Activated CD8-positive, alpha-beta T cell treated with anti-CD3 and anti-CD28 coated beads, Interleukin-2, amount 10 ng/mL, durations not matched to agents 7 days and 5 days (primary cell): ENCODE results near the gene COA6. TPM values are rescaled to one million over a fixed set of nuclear protein-coding genes. Genes with fewer than 3 reads are reported as not detected.
"Not testable (repeated sequence)": the region's sequence is repeated elsewhere in the genome, so short reads cannot be mapped to it uniquely, and the experiment has no call there.

Source experiments
- ATAC-seq: fragments of 150-1000 bp; cut with Tn5 transposase; one replicate; pipeline ENCODE4 v1.10.0; 2021; ENCODE audit warnings: moderate library complexity
- CTCF ChIA-PET: fragments of 350-600 bp; sonication (Branson Sonifier 250); formaldehyde crosslinking; loops from one replicate; lab custom pipeline; 2021; ENCODE audit warnings: antibody characterized with exemption; lab: Charles Lee
- POLR2A ChIA-PET: fragments of 350-600 bp; sonication (Branson Sonifier 250); formaldehyde crosslinking; loops from one replicate; lab custom pipeline; 2021; ENCODE audit warnings: antibody characterized with exemption; lab: Charles Lee
- DNase-seq: peaks from one replicate; pipeline ENCODE4 v3.0.0-alpha.2; 2020
- H3K27ac Mint-ChIP-seq: one replicate; pipeline ENCODE4 v1.8.0; 2021; ENCODE audit warnings: mild to moderate bottlenecking, mixed read lengths
- H3K27me3 Mint-ChIP-seq: one replicate; pipeline ENCODE4 v1.8.0; 2021; ENCODE audit warnings: low read depth, mixed read lengths
- H3K36me3 Mint-ChIP-seq: one replicate; pipeline ENCODE4 v1.8.0; 2021; ENCODE audit warnings: low read depth, mixed read lengths
- H3K4me1 Mint-ChIP-seq: one replicate; pipeline ENCODE4 v1.8.0; 2021; ENCODE audit warnings: low read depth, mixed read lengths
- H3K4me3 Mint-ChIP-seq: one replicate; pipeline ENCODE4 v1.8.0; 2021; ENCODE audit warnings: mild to moderate bottlenecking, mixed read lengths
- H3K9me3 Mint-ChIP-seq: one replicate; pipeline ENCODE4 v1.8.0; 2022; ENCODE audit warnings: mixed read lengths; ENCODE audit not compliant: insufficient read depth
- total RNA-seq, 2 experiments: library from RNA; stranded (reverse); gene quantifications; one replicate each; pipeline ENCODE4 v1.2.3, GENCODE V29; 2021

The COA6 gene
- total RNA-seq, 2 experiments from 2014 or later, result 39.2 to 40.0 TPM

DNA sequence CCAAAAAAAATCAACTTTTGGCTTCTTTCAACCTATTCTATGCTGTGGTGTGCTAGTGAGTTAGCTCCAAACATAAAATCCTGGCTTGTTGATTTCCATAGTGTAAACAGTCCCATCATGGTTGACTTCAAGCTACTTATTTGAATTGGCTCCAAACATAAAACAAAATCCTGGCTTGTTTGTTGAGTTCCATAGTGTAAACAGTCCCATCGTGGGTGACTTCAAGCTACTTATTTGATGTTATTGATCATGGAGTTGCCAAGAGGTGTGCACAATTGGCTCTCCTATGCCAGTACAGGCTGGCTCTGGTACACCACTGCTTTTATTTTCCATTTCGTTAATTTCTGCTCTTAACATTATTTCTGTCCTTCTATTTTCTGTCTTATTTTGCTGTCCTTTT is 1.8 kb upstream of the COA6 start:
- Mint-ChIP-seq H3K4me3 (no peak overlapping the region), H3K27me3 (no peaks in the 10 kb centered on the region), H3K4me1 (peaks cover 33% of the 10 kb centered on the region), H3K27ac (no peak overlapping the region), H3K9me3 (no peaks in the 10 kb centered on the region), H3K36me3 (peaks cover 20% of the 10 kb centered on the region)
- ATAC-seq (no peak), DNase-seq (no peak)
- ChIA-PET CTCF (interaction anchor here (0.8 to 3.9 kb wide), 5 partner anchors 10 to 159 kb away, joined by 3 to 17 read pairs (median 4); no protein-coding TSS in a partner anchor), POLR2A (no interaction called here)

DNA sequence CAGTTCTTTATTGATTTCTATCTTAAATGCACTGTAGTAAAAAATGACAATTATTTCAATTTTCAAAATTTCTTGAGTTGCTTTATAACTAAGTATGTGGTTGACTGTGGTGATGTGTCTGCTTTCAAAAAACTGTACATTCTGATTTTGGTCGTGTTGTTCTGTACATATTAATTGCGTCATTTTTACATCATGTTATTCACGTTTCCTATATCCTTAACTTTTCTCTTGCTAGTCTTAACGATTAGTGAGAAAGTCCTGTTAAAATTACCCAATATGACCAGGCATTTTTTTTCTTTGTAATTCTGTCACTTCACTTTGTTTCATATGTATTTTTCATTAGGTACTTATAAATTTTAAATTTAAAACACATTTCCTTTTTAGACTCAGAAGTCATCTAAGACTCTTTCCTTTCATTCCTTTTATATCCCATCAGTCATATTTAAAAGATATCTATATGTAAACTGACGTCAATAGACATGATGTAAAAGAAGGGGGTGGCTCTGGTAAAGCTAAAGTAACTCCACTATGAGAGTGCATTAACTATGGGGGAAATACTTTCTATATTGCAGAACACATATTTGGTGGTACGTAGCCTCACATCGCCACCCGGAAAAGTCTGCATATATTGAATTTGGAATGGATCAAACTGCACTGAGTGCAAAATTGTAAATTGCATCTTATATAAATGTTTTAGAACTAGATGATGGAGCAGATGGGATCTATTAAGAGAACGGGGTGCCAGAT is 1.1 kb upstream of the COA6 start:
- H3K4me1 Mint-ChIP-seq, result peaks cover 36% of the 10 kb centered on the region
- no peaks in the 10 kb centered on the region for H3K27me3 Mint-ChIP-seq
- ChIA-PET POLR2A (interaction anchor here (1.2 to 2.0 kb wide), 4 partner anchors 8 to 105 kb away, joined by 4 to 24 read pairs (median 10); no protein-coding TSS in a partner anchor), CTCF (interaction anchor here (1.0 to 3.9 kb wide), 4 partner anchors 10 to 160 kb away, joined by 3 to 17 read pairs (median 4); no protein-coding TSS in a partner anchor)
- H3K36me3 Mint-ChIP-seq, result peaks cover 25% of the 10 kb centered on the region
- no peak for DNase-seq
- H3K27ac Mint-ChIP-seq, result peak overlapping the region; percentile 100
- ATAC-seq, result no peak
- H3K9me3 Mint-ChIP-seq, result no peaks in the 10 kb centered on the region
- H3K4me3 Mint-ChIP-seq, result peak overlapping the region; percentile 97

- Mint-ChIP-seq H3K9me3 (no peaks in the 10 kb centered on the region), H3K27me3 (no peaks in the 10 kb centered on the region), H3K4me1 (peaks cover 37% of the 10 kb centered on the region), H3K27ac (peak overlapping the region; percentile 100), H3K4me3 (peak overlapping the region; percentile 97), H3K36me3 (peaks cover 42% of the 10 kb centered on the region)
- DNase-seq (no peak), ATAC-seq (no peak)
- ChIA-PET CTCF (interaction anchor here (0.8 to 3.9 kb wide), 8 partner anchors 10 to 203 kb away, joined by 3 to 17 read pairs (median 8); no protein-coding TSS in a partner anchor), POLR2A (interaction anchor here (0.6 to 2.0 kb wide), 15 partner anchors 8 to 729 kb away, joined by 3 to 24 read pairs (median 3); partner anchors contain the start of gene IRF2BP2)
Observed at GRCh38 chr1:234373959-234374254, 651 bp downstream of the COA6 start.

DNA sequence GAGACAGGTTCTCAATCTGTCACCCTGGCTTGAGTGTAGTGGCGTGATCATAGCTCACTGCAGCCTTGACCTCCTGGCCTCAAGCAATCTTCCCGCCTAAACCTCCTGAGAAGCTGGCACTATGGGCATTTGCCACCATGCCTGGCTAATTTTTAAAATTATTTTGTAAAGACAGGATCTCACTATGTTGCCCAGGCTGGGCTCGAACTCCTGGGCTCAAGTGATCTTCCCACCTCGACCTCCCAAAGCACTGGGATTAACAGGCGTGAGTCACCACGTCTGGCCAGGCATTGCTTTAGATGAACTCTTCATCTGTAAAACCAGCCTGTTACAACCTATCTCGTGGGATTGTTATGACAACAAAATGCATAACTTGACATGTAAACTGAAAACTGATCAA is 2.4 kb downstream of the COA6 start:
- POLR2A ChIA-PET, result interaction anchor here (1.0 kb wide), 1 partner anchor 8 kb away, joined by 3 read pairs; no protein-coding TSS in a partner anchor
- Mint-ChIP-seq H3K36me3 (peaks cover 56% of the 10 kb centered on the region), H3K27ac (no peak overlapping the region), H3K4me1 (peaks cover 37% of the 10 kb centered on the region), H3K27me3 (no peaks in the 10 kb centered on the region), H3K4me3 (no peak overlapping the region), H3K9me3 (no peaks in the 10 kb centered on the region)
- CTCF ChIA-PET, result interaction anchor here (0.9 kb wide), 1 partner anchor 112 kb away, joined by 3 read pairs; no protein-coding TSS in a partner anchor
- DNase-seq (no peak), ATAC-seq (no peak)

DNA sequence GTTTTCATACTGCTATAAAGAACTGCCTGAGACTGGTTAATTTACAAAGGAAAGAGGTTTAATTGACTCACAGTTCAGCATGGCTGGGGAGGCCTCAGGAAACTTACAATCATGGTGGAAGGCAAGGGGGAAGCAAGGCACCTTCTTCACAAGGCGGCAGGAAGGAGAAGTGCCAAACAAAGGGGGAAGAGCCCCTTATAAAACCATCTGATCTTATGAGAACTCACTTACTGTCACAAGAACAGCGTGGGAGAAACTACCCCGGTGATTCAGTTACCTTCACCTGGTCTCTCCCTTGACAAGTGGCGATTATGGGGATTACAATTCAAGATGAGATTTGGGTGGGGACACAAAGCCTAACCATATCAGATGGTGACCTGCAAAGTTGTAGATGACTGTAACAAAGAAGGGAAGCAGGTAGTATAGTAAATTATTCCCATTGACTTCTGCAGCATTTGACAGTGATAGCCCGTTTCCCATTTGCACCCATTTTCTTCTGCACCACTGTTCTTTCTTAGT is 6.4 kb downstream of the COA6 start:
- POLR2A ChIA-PET, H3K27ac Mint-ChIP-seq: not testable (repeated sequence)

DNA sequence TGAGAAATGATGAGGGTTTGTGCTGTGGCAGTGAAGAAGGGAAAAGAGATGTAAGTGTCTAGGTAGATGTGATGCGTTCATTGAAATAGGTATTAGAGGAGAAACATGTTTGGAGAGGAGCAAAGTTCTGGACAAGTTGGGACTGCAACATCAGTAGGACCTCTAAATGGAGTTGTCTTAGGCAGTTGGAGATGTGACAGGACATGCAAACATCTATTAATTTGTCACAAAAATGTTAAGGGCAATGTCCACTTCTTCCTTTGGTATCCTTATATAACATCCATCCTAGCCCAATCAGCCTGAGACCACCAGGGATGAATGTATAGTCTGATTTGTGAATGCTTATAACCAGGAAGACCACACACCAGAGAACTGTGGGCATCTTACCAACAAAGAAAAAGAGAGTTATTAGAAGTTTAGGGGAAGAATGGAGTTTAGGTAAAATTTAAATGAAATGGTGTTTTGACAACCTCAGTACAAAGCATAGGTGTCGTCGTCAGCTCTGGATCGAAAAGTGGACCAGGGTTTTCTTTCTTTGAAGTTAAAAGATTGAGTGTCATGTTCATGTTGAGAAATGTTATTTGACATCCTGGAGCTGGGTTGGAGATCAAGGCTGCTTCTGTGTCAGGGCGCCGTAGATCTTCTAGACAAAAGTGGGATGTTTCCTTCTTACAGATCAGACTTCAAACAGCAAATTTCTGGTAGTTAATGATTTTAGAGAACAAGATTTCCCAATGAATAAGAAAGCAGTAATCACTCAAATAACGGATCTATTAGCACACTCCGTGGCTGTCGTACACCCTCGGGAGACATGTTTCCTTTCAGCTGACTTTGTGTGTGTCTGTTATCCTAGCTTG is 8.7 kb downstream of the COA6 start:
- DNase-seq, result no peak
- no peaks in the 10 kb centered on the region for H3K27me3 Mint-ChIP-seq
- no peak overlapping the region for H3K27ac Mint-ChIP-seq
- ChIA-PET CTCF (interaction anchor here (0.9 kb wide), 1 partner anchor 9 kb away, joined by 3 read pairs; the partner anchor contains the start of gene COA6), POLR2A (interaction anchor here (1.4 kb wide), 1 partner anchor 8 kb away, joined by 3 read pairs; the partner anchor contains the start of gene COA6)
- no peak for ATAC-seq
- no peaks in the 10 kb centered on the region for H3K9me3 Mint-ChIP-seq
- no peak overlapping the region for H3K4me3 Mint-ChIP-seq
- H3K4me1 Mint-ChIP-seq, result peaks cover 5% of the 10 kb centered on the region
- H3K36me3 Mint-ChIP-seq, result peaks cover 51% of the 10 kb centered on the region

More for the DNA sequence above, 6.4 kb downstream of the COA6 start:
- CTCF ChIA-PET, H3K4me3 Mint-ChIP-seq, ATAC-seq, H3K9me3 Mint-ChIP-seq, DNase-seq, H3K27me3 Mint-ChIP-seq: not testable (repeated sequence)
- Mint-ChIP-seq H3K36me3 (peaks cover 61% of the 10 kb centered on the region), H3K4me1 (peaks cover 19% of the 10 kb centered on the region)

DNA sequence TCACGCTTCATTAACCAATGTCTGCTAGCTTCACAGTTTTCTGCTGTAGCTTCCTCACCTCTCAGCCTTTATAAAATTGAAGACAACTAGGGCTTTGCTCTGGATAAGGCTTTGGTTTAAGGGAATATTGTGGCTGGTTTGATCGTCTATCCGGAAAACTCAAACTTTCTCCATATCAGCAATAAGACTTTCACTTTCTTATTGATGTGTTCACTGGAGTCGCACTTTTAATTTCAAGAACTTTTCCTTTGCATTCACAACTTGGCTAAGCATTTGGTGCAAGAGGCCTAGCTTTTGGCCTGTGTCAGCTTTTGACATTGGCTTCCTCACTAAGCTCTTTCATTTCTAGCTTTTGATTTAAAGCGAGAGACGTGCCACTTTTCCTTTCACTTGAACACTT is 12.9 kb downstream of the COA6 start:
- Mint-ChIP-seq H3K9me3 (no peaks in the 10 kb centered on the region), H3K4me1 (peaks cover 4% of the 10 kb centered on the region), H3K4me3 (no peak overlapping the region), H3K27ac (no peak overlapping the region), H3K36me3 (peaks cover 32% of the 10 kb centered on the region), H3K27me3 (no peaks in the 10 kb centered on the region)
- POLR2A ChIA-PET, result interaction anchor here (0.7 kb wide), 1 partner anchor 9 kb away, joined by 3 read pairs; no protein-coding TSS in a partner anchor
- ATAC-seq, result no peak
- DNase-seq, result no peak
- CTCF ChIA-PET, result interaction anchor here (2.8 kb wide), 1 partner anchor 12 kb away, joined by 9 read pairs; the partner anchor contains the start of gene COA6

DNA sequence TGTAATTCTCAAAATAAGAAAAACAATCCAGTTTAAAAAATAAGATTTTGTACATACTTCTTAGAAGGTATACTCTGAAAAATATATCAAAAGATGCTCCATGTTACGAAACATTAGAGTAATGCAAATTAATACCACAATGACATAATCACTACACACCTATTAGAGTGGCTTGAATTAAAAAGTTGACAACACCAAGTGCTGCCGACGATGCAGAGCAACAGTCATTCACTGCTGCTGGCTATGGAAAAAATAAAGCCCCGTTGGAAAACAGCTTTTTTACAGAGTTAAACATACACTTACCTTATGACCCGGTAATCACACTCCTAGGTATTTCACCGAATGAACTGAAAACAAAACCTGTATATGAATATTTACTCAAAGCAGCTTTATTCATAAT is 14.8 kb downstream of the COA6 start:
- no peak for ATAC-seq
- Mint-ChIP-seq H3K4me3 (no peak overlapping the region), H3K36me3 (peaks cover 31% of the 10 kb centered on the region), H3K9me3 (no peaks in the 10 kb centered on the region), H3K27ac (no peak overlapping the region), H3K27me3 (no peaks in the 10 kb centered on the region), H3K4me1 (peaks cover 4% of the 10 kb centered on the region)
- ChIA-PET CTCF (no interaction called here), POLR2A (no interaction called here)
- DNase-seq, result no peak

GRCh38 chr1:234393190-234393589 is 19.9 kb downstream of the COA6 start:
- peaks cover 28% of the 10 kb centered on the region for H3K36me3 Mint-ChIP-seq
- DNase-seq (no peak), ATAC-seq (no peak)
- peaks cover 4% of the 10 kb centered on the region for H3K4me1 Mint-ChIP-seq
- no peaks in the 10 kb centered on the region for H3K27me3 Mint-ChIP-seq
- ChIA-PET POLR2A (no interaction called here), CTCF (interaction anchor here (1.9 kb wide), 1 partner anchor 94 kb away, joined by 4 read pairs; no protein-coding TSS in a partner anchor)
- no peak overlapping the region for H3K4me3 Mint-ChIP-seq
- no peaks in the 10 kb centered on the region for H3K9me3 Mint-ChIP-seq
- H3K27ac Mint-ChIP-seq, result no peak overlapping the region

DNA sequence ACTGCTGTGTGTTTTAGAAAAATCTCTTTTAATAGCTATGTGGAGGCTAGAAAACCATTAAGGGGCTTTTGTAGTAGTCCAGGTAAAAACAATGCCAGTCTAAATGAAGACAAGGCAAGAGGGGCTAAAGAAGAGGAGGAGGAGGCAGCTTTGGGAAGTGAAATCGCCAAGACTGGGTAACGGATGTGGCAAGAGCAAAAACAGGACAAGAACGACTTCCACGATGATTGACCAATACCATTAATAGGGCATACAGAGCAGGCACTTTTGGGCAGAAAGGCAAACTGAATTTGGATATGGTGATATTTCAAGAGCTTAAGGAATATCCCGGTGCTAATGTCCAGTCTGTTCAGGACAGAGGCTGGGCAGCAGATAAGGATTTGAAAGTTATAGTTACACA is 22.0 kb downstream of the COA6 start:
- Mint-ChIP-seq H3K4me3 (no peak overlapping the region), H3K27ac (no peak overlapping the region), H3K27me3 (no peaks in the 10 kb centered on the region), H3K9me3 (no peaks in the 10 kb centered on the region), H3K36me3 (peaks cover 28% of the 10 kb centered on the region), H3K4me1 (peaks cover 20% of the 10 kb centered on the region)
- DNase-seq (no peak), ATAC-seq (no peak)
- ChIA-PET CTCF (interaction anchor here (1.0 to 1.3 kb wide), 3 partner anchors 69 to 271 kb away, joined by 3 to 4 read pairs (median 3); no protein-coding TSS in a partner anchor), POLR2A (interaction anchor here (1.3 kb wide), 1 partner anchor 9 kb away, joined by 3 read pairs; no protein-coding TSS in a partner anchor)

DNA sequence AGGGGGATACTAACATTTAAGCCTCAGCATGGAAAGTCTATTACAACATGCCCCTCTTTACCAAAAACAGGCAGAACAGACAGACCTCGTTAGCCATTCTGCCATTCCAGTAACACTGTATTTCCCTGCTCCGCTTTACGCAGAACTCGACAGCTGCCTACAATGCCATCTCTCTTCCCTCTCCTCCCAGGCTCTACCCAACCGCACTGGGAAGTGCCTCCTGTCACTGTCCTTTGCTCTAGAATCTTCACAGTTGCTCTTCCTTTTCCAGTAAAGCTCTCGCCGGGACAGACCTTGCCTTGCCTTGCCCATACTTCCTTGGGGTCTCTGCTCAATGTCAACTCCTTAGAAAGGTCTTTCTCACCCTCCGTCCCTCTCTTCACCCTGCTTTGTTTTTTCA is 22.8 kb downstream of the COA6 start:
- no peak for ATAC-seq
- no peak overlapping the region for H3K27ac Mint-ChIP-seq
- DNase-seq, result no peak
- H3K9me3 Mint-ChIP-seq, result no peaks in the 10 kb centered on the region
- H3K4me3 Mint-ChIP-seq, result no peak overlapping the region
- CTCF ChIA-PET, result interaction anchor here (1.0 to 1.3 kb wide), 3 partner anchors 69 to 272 kb away, joined by 3 to 4 read pairs (median 3); no protein-coding TSS in a partner anchor
- H3K36me3 Mint-ChIP-seq, result peaks cover 29% of the 10 kb centered on the region
- H3K4me1 Mint-ChIP-seq, result peaks cover 26% of the 10 kb centered on the region
- no peaks in the 10 kb centered on the region for H3K27me3 Mint-ChIP-seq
- POLR2A ChIA-PET, result interaction anchor here (1.3 kb wide), 1 partner anchor 10 kb away, joined by 3 read pairs; no protein-coding TSS in a partner anchor
